ENCODE measurements around the gene MFRP.
A peak's percentile ranks its signal among the peaks of the same experiment; 100 is the strongest.

MFRP gene

DNA sequence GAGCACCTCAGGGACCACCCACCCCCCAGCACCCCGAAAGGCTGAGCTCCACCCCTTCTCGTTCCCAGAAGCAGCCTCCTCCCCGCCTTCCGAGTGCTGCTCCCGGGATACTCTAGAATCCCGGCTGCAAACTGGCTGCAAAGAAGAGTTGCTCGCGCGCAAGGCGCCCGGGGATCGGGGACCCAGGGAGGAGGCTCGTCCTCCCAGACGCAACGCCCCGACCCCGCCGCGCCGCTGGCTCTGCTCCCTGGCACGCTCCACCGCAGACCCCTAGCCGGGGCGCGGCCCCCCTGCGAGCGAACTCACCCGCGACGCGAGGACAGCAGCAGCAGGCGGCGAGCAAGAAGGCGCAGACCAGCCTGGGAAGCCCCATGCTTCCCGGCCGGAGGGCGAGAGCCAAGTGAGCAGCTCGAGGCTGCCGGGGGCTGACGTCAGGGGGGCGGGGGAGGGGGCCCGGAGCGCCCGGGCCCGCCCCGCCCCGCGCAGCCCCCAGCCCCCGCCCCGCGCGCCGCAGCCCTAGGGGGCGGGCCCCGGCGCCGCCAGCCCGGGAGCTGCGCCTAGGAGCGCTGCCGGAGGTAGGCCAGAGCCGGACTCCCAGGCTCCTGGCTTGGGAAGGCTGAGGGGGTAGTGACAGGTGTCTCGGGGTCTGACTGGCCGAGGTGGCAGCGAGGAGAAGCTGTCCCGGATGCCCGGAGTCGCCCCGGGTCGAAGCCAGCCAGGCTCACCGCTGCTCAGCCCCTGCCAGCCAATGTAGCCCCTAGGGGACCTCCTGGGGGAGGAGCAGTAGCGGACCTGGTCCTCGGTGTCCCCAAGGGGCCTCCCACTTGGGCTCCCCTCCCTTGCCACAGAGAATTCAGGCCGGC, 29.5 kb downstream of the MFRP start, which contains the start of gene MCAM:
Gene MCAM (minus strand): TSS at position 402 of the 863 bp plus-strand sequence. CDS start 29 bp downstream, at position 373.
- no peak for DNase-seq

DNA sequence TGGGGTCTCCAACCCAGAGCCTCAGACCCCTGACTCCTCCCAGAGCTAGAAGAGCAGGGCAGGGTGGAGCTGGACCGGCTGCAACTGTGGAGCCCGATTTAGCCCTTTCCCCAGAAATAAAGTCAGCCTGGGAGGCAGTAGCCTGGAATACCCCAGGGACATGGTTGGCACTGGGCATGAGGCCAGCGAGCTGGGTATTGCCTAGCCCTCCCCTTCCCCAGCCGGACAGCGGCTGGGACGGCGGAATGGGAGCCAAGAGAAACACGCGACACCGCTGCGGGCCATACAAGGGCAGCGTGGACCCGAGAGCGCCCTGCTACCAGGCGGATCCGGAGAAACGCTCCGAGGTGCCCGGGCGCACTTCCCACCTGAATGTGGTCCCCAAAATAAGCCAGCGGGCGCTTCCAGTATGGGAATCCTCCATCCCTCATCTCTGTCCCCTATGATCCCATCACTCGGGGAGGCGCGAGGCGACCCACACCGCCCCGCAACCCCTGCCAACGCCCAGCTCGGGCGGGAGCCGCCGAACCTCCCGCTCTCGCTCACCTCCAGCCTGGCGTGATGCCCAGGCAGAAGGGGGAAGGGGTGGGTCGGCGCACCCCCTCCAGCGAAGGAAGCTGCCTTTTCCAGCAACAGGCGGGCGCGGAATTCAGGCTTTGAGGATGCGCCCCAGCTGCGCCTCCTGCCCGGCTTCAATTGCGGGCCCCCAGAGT, 30.3 kb downstream of the MFRP start:
- DNase-seq: no peak

DNA sequence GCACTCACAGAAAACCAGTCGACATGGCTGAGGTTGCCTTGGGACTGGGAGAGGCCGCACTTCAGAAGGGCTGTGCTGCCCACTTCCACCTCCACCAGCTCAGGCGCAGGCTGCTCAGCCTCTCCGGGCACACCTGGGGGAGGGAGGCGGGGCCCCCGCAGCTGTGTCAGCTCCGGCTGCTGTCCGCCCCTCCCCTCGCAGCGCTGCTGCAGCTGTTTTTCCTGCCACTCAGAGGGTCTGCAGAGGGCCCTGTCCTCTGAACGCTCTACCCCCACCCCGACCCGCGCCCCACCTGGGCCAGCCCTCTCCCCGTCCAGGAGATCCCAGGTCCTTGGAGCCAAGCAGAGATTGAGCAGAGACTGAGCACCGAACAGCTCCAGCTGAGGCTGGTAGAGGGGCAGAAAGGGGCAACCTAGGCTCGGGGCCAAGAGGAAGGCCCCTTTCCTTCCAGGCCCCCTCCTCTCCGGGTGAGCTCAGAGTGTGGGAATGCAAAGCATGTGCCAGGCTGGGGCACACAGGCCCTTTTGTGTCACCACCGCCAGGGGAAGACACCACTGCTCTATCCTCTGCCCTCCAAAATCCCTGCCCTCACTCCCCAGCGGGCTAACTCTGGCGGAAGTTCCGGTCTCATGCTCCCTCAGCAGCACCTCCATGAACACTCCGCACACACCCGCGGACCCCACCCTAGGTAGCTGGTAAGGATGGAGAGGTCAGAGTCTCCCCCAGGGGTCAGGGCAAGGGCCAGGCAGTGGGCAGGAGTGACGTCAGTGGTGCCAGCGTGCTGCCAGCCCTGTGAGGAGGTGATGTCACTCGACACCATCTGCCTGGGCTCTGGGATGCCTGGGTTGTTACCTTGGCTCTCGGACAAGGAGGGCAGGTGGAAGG, 31.1 kb downstream of the MFRP start:
- peak; percentile 10 for DNase-seq

DNA sequence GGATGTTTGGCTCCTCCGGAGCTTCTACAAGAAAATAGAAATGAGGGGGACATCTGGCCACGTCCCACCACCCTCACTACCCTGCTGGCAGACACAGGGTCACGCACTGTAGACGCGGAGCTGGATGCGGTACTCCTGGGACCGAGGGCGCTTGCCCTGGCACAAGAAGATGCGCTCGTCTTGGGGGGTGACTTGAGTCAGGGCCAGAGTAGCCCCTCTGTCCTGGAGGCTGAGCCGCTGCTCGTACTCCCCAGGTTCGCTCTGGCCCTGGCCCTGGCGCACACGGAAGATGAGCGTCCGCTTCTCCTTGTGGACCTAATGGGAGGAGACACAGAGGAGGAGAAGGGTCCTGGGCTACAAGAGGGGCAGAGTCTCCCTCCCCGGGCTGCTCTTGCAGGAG, 31.8 kb downstream of the MFRP start:
- no peak for DNase-seq

DNA sequence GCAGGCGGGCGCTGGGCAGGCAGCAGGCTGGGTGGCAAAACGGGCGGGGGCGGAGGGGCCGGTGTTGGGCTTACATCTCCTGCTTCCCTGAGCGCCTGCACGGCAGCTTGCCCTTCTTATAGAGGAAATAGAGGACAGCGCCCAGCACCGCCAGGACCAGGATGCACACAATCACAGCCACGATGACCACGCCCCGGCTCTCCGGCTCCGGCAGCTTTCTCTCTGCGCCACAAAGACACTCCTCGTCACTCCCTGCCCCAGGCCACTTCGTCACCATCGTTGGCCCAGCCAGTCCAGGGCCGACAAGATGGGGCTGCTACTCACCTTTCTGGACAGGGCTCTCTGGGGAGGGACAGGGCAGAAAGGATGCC, 35.8 kb downstream of the MFRP start:
- no peak for DNase-seq

DNA sequence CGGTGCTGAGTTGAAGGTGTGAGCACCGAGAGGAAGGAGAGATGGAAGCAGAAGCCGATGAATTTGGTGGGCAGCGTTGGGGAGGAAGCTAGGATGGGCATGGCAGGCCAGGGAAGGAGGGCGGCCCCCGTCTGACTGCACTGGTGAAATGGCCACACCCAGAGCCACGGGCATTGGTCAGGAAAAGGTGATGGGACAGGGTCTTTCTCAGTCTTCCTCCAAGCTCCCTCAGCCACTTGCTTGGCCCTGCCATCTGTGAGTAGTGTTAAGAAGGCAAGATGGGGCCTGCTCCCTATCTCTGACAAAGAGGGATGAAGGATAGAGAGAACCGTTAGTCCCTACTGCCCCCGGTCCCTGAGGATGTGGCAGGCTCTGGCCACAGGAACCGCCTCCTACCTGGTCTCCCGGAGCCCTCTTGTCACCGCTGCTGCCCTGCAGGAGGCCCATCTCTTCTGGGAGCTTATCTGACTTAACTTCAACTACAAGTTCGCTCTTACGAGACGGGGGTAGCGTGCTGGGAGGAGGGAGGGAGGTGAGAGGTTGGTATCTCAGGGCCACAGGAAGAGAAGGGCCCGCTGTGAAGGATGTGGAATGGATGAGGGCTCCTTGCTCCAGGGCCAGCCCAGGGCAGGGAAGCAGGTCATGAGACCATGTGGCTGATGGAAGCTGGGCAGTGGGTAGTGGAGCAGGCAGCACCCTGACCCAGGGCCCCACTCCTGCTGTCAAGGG, 36.4 kb downstream of the MFRP start:
- DNase-seq: no peak

DNA sequence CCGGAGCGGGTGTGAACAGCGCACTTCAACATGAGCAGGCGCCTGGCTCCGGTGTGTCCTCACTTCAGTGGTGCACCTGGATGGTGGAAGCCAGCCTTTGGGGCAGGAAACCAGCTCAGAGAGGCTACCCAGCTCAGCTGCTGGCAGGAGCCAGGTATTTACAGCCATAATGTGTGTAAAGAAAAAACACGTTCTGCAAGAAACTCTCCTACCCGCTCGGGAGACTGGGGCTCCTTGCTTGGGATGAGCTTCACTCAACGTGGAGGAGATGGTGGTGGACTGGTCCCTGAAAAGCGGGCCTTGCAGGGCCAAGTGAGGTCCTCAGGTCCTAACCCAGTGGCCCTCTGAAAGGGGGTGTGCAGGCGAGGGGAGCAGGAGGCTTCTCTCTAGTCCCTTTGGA, 37.1 kb downstream of the MFRP start:
- DNase-seq: no peak

DNA sequence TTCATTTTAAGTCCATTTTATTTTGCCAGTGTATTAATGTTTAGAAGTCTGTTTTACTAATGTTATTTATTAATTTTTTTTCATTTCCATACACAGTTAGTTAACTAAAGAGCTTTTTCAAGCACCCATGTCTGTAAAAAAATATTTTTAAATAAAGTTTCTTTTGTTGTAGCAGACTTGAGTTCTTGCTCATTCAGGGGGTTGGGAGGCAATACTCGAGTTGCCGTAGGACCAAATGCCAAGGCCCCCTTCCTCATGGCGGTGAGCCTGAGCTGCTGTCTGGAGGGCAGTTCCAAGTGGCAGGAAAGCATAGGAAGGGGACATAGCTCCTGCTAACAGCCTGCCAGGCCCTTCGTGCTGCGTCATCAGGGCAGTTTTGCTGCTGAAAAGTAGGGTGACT, 38.5 kb downstream of the MFRP start:
- DNase-seq: no peak

DNA sequence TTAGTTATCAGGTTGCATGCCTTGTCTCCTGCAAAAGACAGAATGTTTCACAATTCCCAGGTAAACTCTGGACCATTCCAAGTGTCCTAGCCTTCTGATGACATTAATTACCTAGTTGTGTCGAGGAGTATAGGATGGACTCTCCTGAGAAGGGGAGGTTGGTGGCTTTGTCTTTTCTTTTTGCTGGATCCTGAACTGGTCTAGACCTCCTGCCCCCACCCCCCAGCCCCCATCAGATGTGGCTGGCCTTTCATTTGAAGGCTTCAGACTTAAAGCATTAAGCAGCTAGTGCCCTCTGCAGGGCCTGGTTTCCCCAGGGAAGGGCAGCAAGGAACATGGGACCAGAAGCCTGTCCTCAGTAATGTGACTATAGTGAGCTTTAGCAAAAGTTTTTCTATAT, 39.3 kb downstream of the MFRP start:
- no peak for DNase-seq

DNA sequence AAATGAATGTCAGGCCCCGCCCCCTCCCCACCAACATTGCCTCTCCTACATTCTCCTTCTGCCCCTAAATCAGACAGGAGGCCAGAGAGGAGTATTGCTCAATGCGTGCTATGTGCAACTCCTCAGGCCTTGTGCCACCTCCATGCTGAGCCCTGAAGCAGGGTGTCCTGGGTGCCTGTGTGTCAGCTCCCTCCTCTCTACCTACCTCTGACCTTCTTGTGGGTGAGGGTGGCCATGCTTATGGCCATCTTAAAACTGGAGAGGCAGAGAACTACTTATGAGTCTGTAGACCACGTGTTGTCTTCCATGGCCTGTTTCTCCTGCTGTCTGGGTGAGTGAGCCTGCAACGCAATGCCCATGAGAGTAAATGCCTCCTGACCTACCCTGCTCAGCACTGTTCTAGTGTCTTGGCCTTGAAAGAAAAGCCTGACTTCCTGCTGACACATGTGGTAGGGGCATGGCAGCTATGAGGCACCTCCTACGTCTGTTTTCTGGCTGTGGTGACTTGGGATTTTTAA, 40.1 kb downstream of the MFRP start:
- no peak for DNase-seq

DNA sequence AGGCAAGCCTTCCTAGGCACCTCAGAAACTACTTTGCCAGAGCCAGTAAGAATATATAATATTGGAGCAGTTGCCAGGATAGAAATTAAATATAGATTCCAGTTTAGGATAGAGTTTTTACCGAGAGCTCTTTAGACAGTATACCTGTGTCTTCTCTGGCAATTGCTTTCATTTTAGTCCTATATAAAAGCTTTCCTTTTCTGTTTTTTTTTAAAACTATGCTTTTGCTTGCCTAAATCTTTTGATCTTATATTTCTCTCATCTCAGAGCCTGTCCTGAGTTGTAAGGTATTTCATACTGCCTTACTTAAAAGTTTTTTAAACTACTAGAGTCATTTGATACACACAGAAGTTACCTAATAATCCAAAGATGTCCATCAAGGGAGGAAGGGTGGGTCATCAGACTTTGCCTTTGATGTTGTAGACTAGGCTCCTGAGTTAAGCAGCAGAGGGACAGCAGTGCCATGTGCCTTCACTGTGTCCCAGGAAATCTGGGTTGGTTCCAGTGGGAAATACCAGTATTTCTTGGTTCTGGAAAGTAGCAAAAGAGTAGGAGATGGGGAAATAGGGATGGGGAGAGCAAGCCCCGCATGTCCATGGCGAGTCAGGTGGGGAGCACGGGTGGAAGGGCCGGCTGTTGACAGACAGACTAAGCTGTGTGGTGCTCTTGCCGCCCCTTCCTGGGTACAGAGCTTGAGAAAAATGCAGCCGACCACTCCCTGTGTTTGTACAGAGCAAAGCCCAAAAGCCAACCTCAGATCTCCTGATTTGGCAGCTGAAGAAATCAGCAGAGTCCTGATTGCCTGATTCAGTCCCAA, 40.7 kb downstream of the MFRP start:
- DNase-seq: no peak

DNA sequence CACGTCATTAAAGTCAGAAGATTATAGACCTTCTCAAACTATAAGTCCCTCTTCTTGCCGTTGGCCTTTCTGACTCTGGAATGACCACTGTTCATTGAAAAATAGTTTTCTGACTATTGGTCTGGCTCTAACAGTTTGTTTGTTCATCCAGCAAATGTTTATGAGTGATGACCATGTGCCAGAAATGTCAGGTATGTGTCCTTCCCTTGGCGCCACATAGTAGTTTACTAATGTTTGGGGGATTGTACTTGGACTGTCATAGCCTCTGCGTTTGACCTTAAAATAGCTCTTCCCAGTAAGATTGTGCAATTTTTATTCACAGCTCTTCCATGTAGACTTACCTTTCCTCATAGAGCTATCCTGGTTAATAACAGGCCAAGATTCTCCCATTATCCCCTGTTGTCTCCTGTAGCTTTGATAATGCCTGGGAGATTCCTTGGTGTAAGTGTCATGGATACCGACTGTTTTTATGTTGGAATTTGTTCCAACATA, 43.2 kb downstream of the MFRP start:
- no peak for DNase-seq

DNA sequence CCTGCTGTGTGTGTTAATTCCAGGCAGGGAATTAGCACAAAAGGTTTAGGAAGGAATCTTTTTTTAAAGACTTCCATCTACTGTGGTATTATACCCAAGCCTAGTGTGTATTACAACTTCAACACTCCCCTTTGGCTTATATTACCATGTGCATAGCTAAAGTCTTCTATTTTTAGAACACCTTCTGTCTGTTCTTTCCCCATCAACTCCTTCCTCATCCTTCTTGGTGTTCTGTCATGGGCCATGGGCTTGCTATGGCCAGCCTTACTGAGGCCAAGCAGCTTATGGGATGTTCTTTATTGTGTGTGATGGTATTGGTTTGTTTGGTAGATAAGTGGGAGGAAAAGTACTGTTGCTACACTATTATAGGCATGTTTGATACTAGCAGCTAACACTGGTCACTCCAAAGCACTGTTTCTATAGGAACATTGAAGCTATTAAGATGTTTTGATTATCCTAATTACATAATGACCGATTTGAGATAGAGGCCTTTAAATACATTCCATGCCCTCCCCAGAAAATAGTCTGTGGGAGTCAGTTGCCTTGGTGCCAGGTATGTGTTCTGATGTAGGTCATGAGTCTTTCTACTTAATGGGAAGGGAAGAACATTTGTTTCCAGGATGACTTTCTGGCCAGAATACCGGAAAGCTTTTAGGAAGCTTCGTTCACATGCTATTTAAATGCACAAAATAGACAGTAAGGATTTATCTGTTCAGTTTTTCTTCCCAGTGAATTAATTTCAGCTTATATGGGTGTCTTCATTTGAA, 46.1 kb downstream of the MFRP start:
- no peak for DNase-seq

DNA sequence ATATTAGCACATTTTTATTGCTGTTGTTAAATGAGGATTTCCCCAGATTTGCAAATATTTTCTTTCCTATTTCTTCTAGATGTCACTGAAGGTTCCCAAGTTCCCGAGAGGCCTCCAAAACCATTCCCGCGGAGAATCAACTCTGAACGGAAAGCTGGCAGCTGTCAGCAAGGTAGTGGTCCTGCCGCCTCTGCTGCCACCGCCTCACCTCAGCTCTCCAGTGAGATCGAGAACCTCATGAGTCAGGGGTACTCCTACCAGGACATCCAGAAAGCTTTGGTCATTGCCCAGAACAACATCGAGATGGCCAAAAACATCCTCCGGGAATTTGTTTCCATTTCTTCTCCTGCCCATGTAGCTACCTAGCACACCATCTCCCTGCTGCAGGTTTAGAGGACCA, 47.1 kb downstream of the MFRP start:
- DNase-seq: no peak

DNA sequence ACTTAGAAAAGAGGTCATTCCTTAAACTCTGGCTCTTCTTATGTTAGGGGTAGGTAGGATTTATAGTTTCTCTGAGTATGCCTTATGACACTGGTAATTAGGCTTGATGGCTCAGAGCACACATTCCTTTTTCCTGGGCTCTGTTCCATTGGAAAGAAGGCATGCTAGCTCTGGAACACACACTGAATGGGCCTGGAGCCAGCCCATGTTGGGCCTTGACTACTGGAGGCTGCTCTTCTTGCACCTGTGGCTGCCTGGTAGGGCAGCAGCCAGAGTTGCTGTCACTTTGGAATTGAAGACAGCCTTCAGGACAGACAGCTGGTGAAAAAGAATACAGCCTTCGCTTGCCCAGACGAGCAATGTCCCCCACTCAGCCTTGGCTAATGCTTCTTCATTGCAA, 47.8 kb downstream of the MFRP start:
- DNase-seq: no peak

DNA sequence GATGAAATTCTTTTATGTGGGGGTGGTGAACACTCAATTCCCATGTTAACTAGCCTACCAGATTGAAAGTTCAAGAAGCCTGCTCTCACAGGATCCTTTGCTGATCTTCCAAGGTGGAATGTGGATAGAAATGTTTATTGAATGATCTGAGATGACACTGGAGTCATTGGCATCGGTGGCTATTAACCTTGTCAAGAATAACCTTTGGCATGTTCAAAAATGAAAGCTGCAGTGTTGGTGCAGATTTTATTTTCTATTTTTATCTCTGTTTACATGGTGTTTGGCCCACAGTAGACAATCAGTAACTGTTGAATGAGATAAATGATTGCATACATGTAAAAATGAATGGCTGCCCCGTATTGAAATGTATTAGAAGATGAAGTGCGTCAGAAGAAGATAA, 48.6 kb downstream of the MFRP start:
- DNase-seq: no peak

DNA sequence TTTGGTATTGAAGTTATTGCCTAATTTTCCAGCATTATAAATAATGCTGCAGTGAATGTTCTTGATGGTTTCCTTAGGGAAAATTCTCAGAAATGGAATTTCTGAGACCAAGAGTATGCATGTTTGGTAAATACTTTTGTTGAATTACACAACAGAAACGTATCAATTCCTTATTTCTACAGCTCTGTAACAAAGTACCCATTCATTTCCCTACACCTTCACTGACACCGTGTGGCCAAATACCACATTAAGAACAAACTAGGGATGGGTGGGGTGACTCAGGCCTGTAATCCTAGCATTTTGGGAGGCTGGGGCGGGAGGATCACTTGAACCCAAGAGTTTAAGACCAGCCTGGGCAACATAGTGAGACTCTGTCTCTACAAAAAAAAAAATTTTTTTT, 51.3 kb downstream of the MFRP start:
- DNase-seq: no peak

DNA sequence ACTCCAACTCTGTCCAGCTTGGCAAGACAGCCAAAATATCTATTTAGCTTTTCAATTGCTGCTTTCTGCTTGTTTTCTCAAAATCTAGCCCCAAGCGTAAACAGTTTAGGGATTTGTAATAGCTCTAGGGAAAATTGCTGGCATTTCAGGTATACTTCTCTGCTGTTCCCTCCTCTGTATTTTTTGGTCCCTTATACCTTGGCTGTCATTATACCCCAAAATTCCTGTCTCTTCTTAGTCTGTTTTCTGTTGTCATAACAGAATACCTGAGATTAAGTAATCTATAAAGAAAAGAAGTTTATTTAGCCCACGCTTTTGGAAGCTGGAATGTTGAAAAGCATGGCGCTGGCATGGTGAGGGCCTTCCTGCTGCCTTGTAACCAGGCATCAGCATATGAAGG, 53.0 kb downstream of the MFRP start:
- no peak for DNase-seq

DNA sequence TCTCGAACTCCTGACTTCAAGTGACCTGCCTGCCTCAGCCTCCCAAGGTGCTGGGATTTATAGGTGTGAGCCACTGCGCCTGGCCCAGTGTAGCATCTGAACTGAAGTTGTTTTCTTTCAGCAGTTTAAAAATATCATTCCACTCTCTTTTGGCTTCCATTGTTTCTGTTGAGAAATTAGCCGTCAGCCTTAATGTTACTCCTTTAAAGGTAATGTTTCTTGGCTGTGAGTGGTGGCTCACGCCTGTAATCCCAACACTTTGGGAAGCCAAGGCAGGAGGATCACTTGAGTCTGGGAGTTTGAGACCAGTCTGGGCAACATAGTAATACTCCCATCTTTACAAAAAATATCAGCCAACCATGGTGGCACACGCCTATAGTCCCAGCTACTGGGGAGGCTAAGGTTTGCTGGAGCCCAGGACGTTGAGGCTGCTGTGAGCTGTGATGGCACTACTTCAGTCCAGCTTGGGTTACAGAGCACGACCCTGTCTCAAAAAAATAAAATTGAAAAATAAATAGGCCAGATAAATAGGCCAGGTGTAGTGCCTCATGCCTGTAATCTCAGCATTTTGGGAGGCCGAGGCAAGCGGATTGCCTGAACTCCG, 55.5 kb downstream of the MFRP start:
- no peak for DNase-seq
